Duodenal mucosa (tissue), 2 donors: ENCODE data around the gene DIABLO.

ENCODE experiments used
- H3K27ac ChIP-seq: one replicate; pipeline ENCODE4 v1.7.0; 2013; ENCODE audit warnings: low read depth, low read length
- H3K27me3 ChIP-seq, 2 donors: one replicate each; pipeline ENCODE4 v1.7.0; 2013; ENCODE audit warnings: low read length in 2 of 2, control low read depth in 1 of 2; ENCODE audit not compliant: insufficient read depth in 2 of 2, control insufficient read depth in 1 of 2
- H3K36me3 ChIP-seq, 2 donors: one replicate each; pipeline ENCODE4 v1.7.0; 2013; ENCODE audit warnings: low read length in 2 of 2, control low read depth in 1 of 2; ENCODE audit not compliant: insufficient read depth in 2 of 2, control insufficient read depth in 1 of 2
- H3K4me1 ChIP-seq, 2 donors: one replicate each; pipeline ENCODE4 v1.7.0; 2013; ENCODE audit warnings: low read length in 2 of 2, control low read depth in 1 of 2; ENCODE audit not compliant: insufficient read depth in 2 of 2, control insufficient read depth in 1 of 2
- H3K4me3 ChIP-seq, 2 donors: one replicate each; pipeline ENCODE4 v1.7.0; 2013; ENCODE audit warnings: low read length in 2 of 2, low read depth in 1 of 2
- H3K9ac ChIP-seq, 2 donors: one replicate each; pipeline ENCODE4 v1.7.0; 2013; ENCODE audit warnings: low read length in 2 of 2, low read depth in 1 of 2
- H3K9me3 ChIP-seq, 2 donors: one replicate each; pipeline ENCODE4 v1.7.0; 2013; ENCODE audit warnings: low read length in 2 of 2, control low read depth in 1 of 2; ENCODE audit not compliant: control insufficient read depth in 1 of 2

The DIABLO gene

GRCh38 chr12:122192441-122192840, 33.4 kb downstream of the DIABLO start:
- no peak overlapping the region for H3K4me3 ChIP-seq
- no peaks in the 10 kb centered on the region for H3K4me1 ChIP-seq
- H3K27ac ChIP-seq: no peak overlapping the region
- no peak overlapping the region for H3K9ac ChIP-seq
- H3K36me3 ChIP-seq: no peaks in the 10 kb centered on the region
- H3K27me3 ChIP-seq: no peaks in the 10 kb centered on the region
- no peaks in the 10 kb centered on the region for H3K9me3 ChIP-seq

GRCh38 chr12:122190842-122191668, 34.8 kb downstream of the DIABLO start:
- no peaks in the 10 kb centered on the region for H3K27me3 ChIP-seq
- no peaks in the 10 kb centered on the region for H3K4me1 ChIP-seq
- H3K4me3 ChIP-seq: no peak overlapping the region
- no peaks in the 10 kb centered on the region for H3K9me3 ChIP-seq
- no peak overlapping the region for H3K9ac ChIP-seq
- no peaks in the 10 kb centered on the region for H3K36me3 ChIP-seq
- no peak overlapping the region for H3K27ac ChIP-seq

GRCh38 chr12:122189626-122190475, 36.0 kb downstream of the DIABLO start:
- Histone ChIP-seq H3K4me1 (no peaks in the 10 kb centered on the region), H3K9me3 (no peaks in the 10 kb centered on the region), H3K36me3 (no peaks in the 10 kb centered on the region), H3K4me3 (no peak overlapping the region), H3K27me3 (no peaks in the 10 kb centered on the region), H3K9ac (no peak overlapping the region), H3K27ac (no peak overlapping the region)

- Histone ChIP-seq H3K9ac (no peak overlapping the region), H3K4me3 (no peak overlapping the region), H3K27ac (no peak overlapping the region), H3K27me3 (no peaks in the 10 kb centered on the region), H3K9me3 (no peaks in the 10 kb centered on the region), H3K36me3 (no peaks in the 10 kb centered on the region), H3K4me1 (peaks cover 0 to 2% of the 10 kb centered on the region in 2 donors)
These were observed 38.4 kb downstream of the DIABLO start for GRCh38 chr12:122187466-122187865.

GRCh38 chr12:122185494-122186082, 40.3 kb downstream of the DIABLO start:
- no peaks in the 10 kb centered on the region for H3K9me3 ChIP-seq
- peaks cover 0 to 2% of the 10 kb centered on the region in 2 donors for H3K4me1 ChIP-seq
- no peaks in the 10 kb centered on the region for H3K36me3 ChIP-seq
- H3K27ac ChIP-seq: no peak overlapping the region
- H3K9ac ChIP-seq: no peak overlapping the region
- no peak overlapping the region for H3K4me3 ChIP-seq
- H3K27me3 ChIP-seq: no peaks in the 10 kb centered on the region

- Histone ChIP-seq H3K4me3 (no peak overlapping the region), H3K27me3 (no peaks in the 10 kb centered on the region), H3K36me3 (no peaks in the 10 kb centered on the region), H3K27ac (no peak overlapping the region), H3K4me1 (peaks cover 0 to 2% of the 10 kb centered on the region in 2 donors), H3K9ac (no peak overlapping the region), H3K9me3 (no peaks in the 10 kb centered on the region)
These were observed 40.8 kb downstream of the DIABLO start for GRCh38 chr12:122185079-122185478.

GRCh38 chr12:122184517-122184916, 41.3 kb downstream of the DIABLO start:
- H3K4me1 ChIP-seq: peaks cover 0 to 2% of the 10 kb centered on the region in 2 donors
- no peak overlapping the region for H3K4me3 ChIP-seq
- H3K27ac ChIP-seq: no peak overlapping the region
- no peaks in the 10 kb centered on the region for H3K9me3 ChIP-seq
- no peaks in the 10 kb centered on the region for H3K27me3 ChIP-seq
- H3K9ac ChIP-seq: no peak overlapping the region
- H3K36me3 ChIP-seq: no peaks in the 10 kb centered on the region

- no peaks in the 10 kb centered on the region for H3K36me3 ChIP-seq
- no peak overlapping the region for H3K27ac ChIP-seq
- H3K27me3 ChIP-seq: no peaks in the 10 kb centered on the region
- H3K4me1 ChIP-seq: peaks cover 0 to 2% of the 10 kb centered on the region in 2 donors
- H3K4me3 ChIP-seq: peak overlapping the region in 1 of 2 donors; percentile 61
- H3K9me3 ChIP-seq: no peaks in the 10 kb centered on the region
- no peak overlapping the region for H3K9ac ChIP-seq
These were observed 42.3 kb downstream of the DIABLO start for GRCh38 chr12:122183588-122183940.

- Histone ChIP-seq H3K27ac (no peak within 1 kb of the TSS), H3K9ac (peak within 1 kb of the TSS in 1 of 2 donors; percentile 54), H3K4me1 (peaks cover 0 to 2% of the 10 kb centered on the region in 2 donors), H3K36me3 (no peaks in the 10 kb centered on the region), H3K27me3 (no peaks in the 10 kb centered on the region), H3K4me3 (peak within 1 kb of the TSS; percentile 61 to 64), H3K9me3 (no peaks in the 10 kb centered on the region)
These were observed 42.8 kb downstream of the DIABLO start, which contains the start of gene LRRC43 for GRCh38 chr12:122182887-122183587. Gene LRRC43 (plus strand): TSS chr12:122183123. CDS start chr12:122183145, 22 bp downstream.
